ENCODE data around the gene GPC1. TPM values are rescaled to one million over a fixed set of nuclear protein-coding genes. Genes with fewer than 3 reads are reported as not detected.

Gene GPC1
- total and polyA plus RNA-seq, 2 of the 13 experiments (the other 11 are each of a cell fraction or from before 2014, with no cell fraction given), result 4.0 to 5.5 TPM

- peak; percentile 16 for TF ChIP-seq HNRNPK (IDR thresholded peaks at IDR 0.05; ENCODE audit: low read depth, low read length, poor library complexity, severe bottlenecking)
- 0 out of 2 replicates have a peak, but pooled peaks have one; percentile 14 for TF ChIP-seq ZFP90 (CRISPR knock-in tag; IDR thresholded peaks at IDR 0.05; ENCODE audit: borderline replicate concordance)
- TF ChIP-seq UBTF (CRISPR knock-in tag; IDR thresholded peaks at IDR 0.05), result peak; percentile 56; the same call in 1 of the 2 replicates
- TF ChIP-seq SMARCE1 (IDR thresholded peaks at IDR 0.05; ENCODE audit: borderline replicate concordance), result no peak
- TF ChIP-seq PRMT3 (CRISPR knock-in tag; IDR thresholded peaks at IDR 0.05; ENCODE audit: borderline replicate concordance, low read depth), result no peak
Measured at GRCh38 chr2:240435948-240436682, 652 bp downstream of the GPC1 start (continued).

- Histone ChIP-seq H3K27me3 (ENCODE audit: control insufficient read depth in 1 of 2, insufficient read depth in 2 of 2, low read length in 2 of 2) (peaks cover 30 to 51% of the 10 kb centered on the region in 2 experiments), H2AFZ (ENCODE audit: low read length) (no peak overlapping the region), H3K79me2 (ENCODE audit: insufficient read depth, low read length) (no peaks in the 10 kb centered on the region), H3K27ac (ENCODE audit: extremely low read length, insufficient read depth, low read length) (no peak overlapping the region), H3K36me3 (replicated peaks in 1 of 2; ENCODE audit: control insufficient read depth in 1 of 2, insufficient read depth in 2 of 2, low read length in 2 of 2) (no peaks in the 10 kb centered on the region), H3K9ac (ENCODE audit: insufficient read depth, low read depth, low read length) (no peak overlapping the region), H3K4me3 (replicated peaks in 1 of 3; ENCODE audit: insufficient read depth in 1 of 3, low read depth in 2 of 3, low read length in 3 of 3) (peak overlapping the region in 2 of 3 experiments; percentile 57 to 74; a peak in 3 of 6 replicates), H3K4me1 (ENCODE audit: insufficient read depth, low read length) (peaks cover 10% of the 10 kb centered on the region), H3K9me3 (ENCODE audit: low read length) (no peaks in the 10 kb centered on the region), H3K4me2 (ENCODE audit: low read depth, low read length) (peak overlapping the region; percentile 76), H4K20me1 (ENCODE audit: insufficient read depth, low read length) (peaks cover 3% of the 10 kb centered on the region; the same call in 1 of the 2 replicates)
- in situ Hi-C loops (cut with HindIII; ENCODE audit: extremely low pct_ligation_motif_present, low pct_unique_long_range_greater_than_20kb), result loop anchor here (5.0 kb wide), 2 partner anchors 205 to 285 kb away; no protein-coding TSS in a partner anchor
- no TSS peak for BruUV-seq (replicated peaks)
- 67% methylated on average over 24 of the region's 45 CpGs for WGBS (ENCODE audit: low lambda C conversion rate)
- ChIA-PET CTCF (ENCODE audit: low intra/inter-chr PET ratio, low total read pairs) (interaction anchor here (1.9 to 3.4 kb wide), 2 partner anchors 204 to 286 kb away, joined by 11 to 84 read pairs; no protein-coding TSS in a partner anchor), POLR2A (interaction anchor here (1.7 kb wide), 1 partner anchor 181 kb away, joined by 7 read pairs; no protein-coding TSS in a partner anchor)
- ATAC-seq, result no peak
- intact Hi-C loops (cut with micrococcal nuclease; ENCODE audit: unreplicated experiment), result loop anchor here (5.0 kb wide), 2 partner anchors 185 to 285 kb away; no protein-coding TSS in a partner anchor
- DNase-seq (ENCODE audit: low spot score), result no peak
- FAIRE-seq, result no peak
- no peak for TF ChIP-seq RAD51 (IDR thresholded peaks at IDR 0.05; ENCODE audit: borderline replicate concordance)
- no peak for TF ChIP-seq JUN (CRISPR knock-in tag; IDR thresholded peaks at IDR 0.05)
- no peak for TF ChIP-seq CSRNP1 (CRISPR knock-in tag; IDR thresholded peaks at IDR 0.05)
- TF ChIP-seq ZNF687 (CRISPR knock-in tag; IDR thresholded peaks at IDR 0.05), result peak; percentile 31
Measured at GRCh38 chr2:240436683-240437550, 1.5 kb downstream of the GPC1 start.
